ENCODE results near the gene BIVM.

BIVM gene

GRCh38 chr13:102845630-102846260 lies 46.8 kb downstream of the BIVM start, which contains the start of gene ERCC5:
Gene ERCC5 (plus strand): TSS chr13:102846032. CDS start chr13:102846267, 235 bp downstream.
- no peaks in the 10 kb centered on the region for H3K27me3 ChIP-seq (ENCODE audit: insufficient read depth, low read length, poor library complexity)
- peaks cover 14% of the 10 kb centered on the region; the same call in 1 of the 2 replicates for H4K20me1 ChIP-seq (ENCODE audit: insufficient read depth, low read length)
- H3K9me3 ChIP-seq (ENCODE audit: insufficient read depth, low read length, severe bottlenecking): no peaks in the 10 kb centered on the region
- peak; percentile 77 for ATAC-seq (ENCODE audit: insufficient read depth, low read depth)
- H2AFZ ChIP-seq (ENCODE audit: low read depth, low read length): peak within 1 kb of the TSS; percentile 78
- peaks cover 35% of the 10 kb centered on the region for H3K4me1 ChIP-seq (ENCODE audit: insufficient read depth, low read length)
- H3K79me2 ChIP-seq (ENCODE audit: insufficient read depth, low read length): peaks cover 62% of the 10 kb centered on the region
- TF ChIP-seq EZH2 (IDR thresholded peaks at IDR 0.05; ENCODE audit: borderline replicate concordance, low read depth, low read length, severe bottlenecking) (no peak), CTCF (IDR thresholded peaks at IDR 0.05; ENCODE audit: borderline replicate concordance, extremely low read depth, low read length, poor library complexity, severe bottlenecking) (peak; percentile 47)
- peak within 1 kb of the TSS; percentile 95 for H3K9ac ChIP-seq (ENCODE audit: low read depth, low read length)
- peaks cover 8% of the 10 kb centered on the region for H3K36me3 ChIP-seq (ENCODE audit: insufficient read depth, low read length)
- H3K4me3 ChIP-seq (ENCODE audit: low read depth in 1 of 2, low read length in 2 of 2): peak within 1 kb of the TSS; percentile 88 to 91
- peak; percentile 95 for DNase-seq
- H3K4me2 ChIP-seq (ENCODE audit: insufficient read depth, low read length): peak within 1 kb of the TSS; percentile 82
- peak within 1 kb of the TSS; percentile 96 for H3K27ac ChIP-seq (ENCODE audit: low read length)

- H3K79me2 ChIP-seq (ENCODE audit: insufficient read depth, low read length): peaks cover 63% of the 10 kb centered on the region
- H3K4me1 ChIP-seq (ENCODE audit: insufficient read depth, low read length): peaks cover 35% of the 10 kb centered on the region
- H2AFZ ChIP-seq (ENCODE audit: low read depth, low read length): peak overlapping the region; percentile 78
- H3K9me3 ChIP-seq (ENCODE audit: insufficient read depth, low read length, severe bottlenecking): no peaks in the 10 kb centered on the region
- peak overlapping the region; percentile 88 to 91 for H3K4me3 ChIP-seq (ENCODE audit: low read depth in 1 of 2, low read length in 2 of 2)
- H4K20me1 ChIP-seq (ENCODE audit: insufficient read depth, low read length): peaks cover 14% of the 10 kb centered on the region; the same call in 1 of the 2 replicates
- no peaks in the 10 kb centered on the region for H3K27me3 ChIP-seq (ENCODE audit: insufficient read depth, low read length, poor library complexity)
- DNase-seq (peak; percentile 65), ATAC-seq (ENCODE audit: insufficient read depth, low read depth) (peak; percentile 66)
- H3K36me3 ChIP-seq (ENCODE audit: insufficient read depth, low read length): peaks cover 8% of the 10 kb centered on the region
- H3K4me2 ChIP-seq (ENCODE audit: insufficient read depth, low read length): peak overlapping the region; percentile 82
- H3K27ac ChIP-seq (ENCODE audit: low read length): peak overlapping the region; percentile 96
- TF ChIP-seq EZH2 (IDR thresholded peaks at IDR 0.05; ENCODE audit: borderline replicate concordance, low read depth, low read length, severe bottlenecking) (no peak), CTCF (IDR thresholded peaks at IDR 0.05; ENCODE audit: borderline replicate concordance, extremely low read depth, low read length, poor library complexity, severe bottlenecking) (no peak)
- peak overlapping the region; percentile 95 for H3K9ac ChIP-seq (ENCODE audit: low read depth, low read length)
Observed at GRCh38 chr13:102846261-102847015, 47.5 kb downstream of the BIVM start.

GRCh38 chr13:102847272-102848234 lies 48.6 kb downstream of the BIVM start:
- ATAC-seq (ENCODE audit: insufficient read depth, low read depth): no peak
- H3K9ac ChIP-seq (ENCODE audit: low read depth, low read length): peak overlapping the region; percentile 95
- H3K9me3 ChIP-seq (ENCODE audit: insufficient read depth, low read length, severe bottlenecking): no peaks in the 10 kb centered on the region
- peak overlapping the region; percentile 78 for H2AFZ ChIP-seq (ENCODE audit: low read depth, low read length)
- H4K20me1 ChIP-seq (ENCODE audit: insufficient read depth, low read length): peaks cover 16% of the 10 kb centered on the region; the same call in 1 of the 2 replicates
- H3K79me2 ChIP-seq (ENCODE audit: insufficient read depth, low read length): peaks cover 69% of the 10 kb centered on the region
- TF ChIP-seq CTCF (IDR thresholded peaks at IDR 0.05; ENCODE audit: borderline replicate concordance, extremely low read depth, low read length, poor library complexity, severe bottlenecking): peak; percentile 81
- TF ChIP-seq EZH2 (IDR thresholded peaks at IDR 0.05; ENCODE audit: borderline replicate concordance, low read depth, low read length, severe bottlenecking): no peak
- peak; percentile 19 for DNase-seq
- peak overlapping the region; percentile 96 for H3K27ac ChIP-seq (ENCODE audit: low read length)
- H3K4me3 ChIP-seq (ENCODE audit: low read depth in 1 of 2, low read length in 2 of 2): peak overlapping the region; percentile 88 to 91
- H3K27me3 ChIP-seq (ENCODE audit: insufficient read depth, low read length, poor library complexity): no peaks in the 10 kb centered on the region
- H3K4me1 ChIP-seq (ENCODE audit: insufficient read depth, low read length): peaks cover 35% of the 10 kb centered on the region
- H3K4me2 ChIP-seq (ENCODE audit: insufficient read depth, low read length): peak overlapping the region; percentile 82
- H3K36me3 ChIP-seq (ENCODE audit: insufficient read depth, low read length): peaks cover 10% of the 10 kb centered on the region

Measured in DND-41 (cell line).